Prostate gland (tissue), 2 donors: ENCODE results near the gene KAZN. TPM values are rescaled to one million over a fixed set of nuclear protein-coding genes. Genes with fewer than 3 reads are reported as not detected.
A peak's percentile ranks its signal among the peaks of the same experiment; 100 is the strongest.

Experiments
- DNase-seq: peaks from one replicate; pipeline ENCODE4 v3.0.0-alpha.2; 2019; ENCODE audit warnings: low spot score
- H3K27ac ChIP-seq, 2 donors: fragments of 200-600 bp; sonication (generic); 2 replicates each; pipeline ENCODE4 v1.5.1; 2017 to 2019
- H3K27me3 ChIP-seq: fragments of 200-600 bp; sonication (generic); replicated peaks from 2 replicates; pipeline ENCODE4 v1.5.1; 2019; ENCODE audit not compliant: insufficient read depth
- H3K36me3 ChIP-seq, 2 donors: fragments of 200-600 bp; sonication (generic); 1 replicate in 1 of 2; 2 replicates in 1 of 2; pipeline versions ENCODE4 v1.5.1 to v1.8.1; 2017 to 2019
- H3K4me1 ChIP-seq: fragments of 200-600 bp; sonication (generic); replicated peaks from 2 replicates; pipeline ENCODE4 v1.5.1; 2019
- H3K4me3 ChIP-seq, 2 donors: fragments of 200-600 bp; sonication (generic); 2 replicates each; pipeline ENCODE4 v1.5.1; 2017 to 2019
- H3K9me3 ChIP-seq: fragments of 200-600 bp; sonication (generic); 2 replicates; pipeline ENCODE4 v1.5.1; 2017
- CTCF ChIP-seq, 4 experiments: fragments of 200-600 bp in 2 of 4; fragments of 450-650 bp in 2 of 4; sonication (generic) in 2 of 4; IDR thresholded peaks; 1 replicate in 3 of 4; 2 replicates in 1 of 4; pipeline ENCODE4 v1.5.1; 2016 to 2019; ENCODE audit warnings: antibody characterized with exemption in 4 of 4, mild to moderate bottlenecking in 2 of 4, moderate library complexity in 2 of 4
- POLR2A ChIP-seq: fragments of 450-650 bp; IDR thresholded peaks from one replicate; pipeline ENCODE4 v1.6.1; 2016; ENCODE audit warnings: antibody characterized with exemption, mild to moderate bottlenecking
- POLR2AphosphoS5 ChIP-seq: sonication (generic); formaldehyde crosslinking; IDR thresholded peaks from one replicate; pipeline ENCODE4 v1.6.1; 2017; ENCODE audit warnings: antibody characterized with exemption
- WGBS: methylation state at CpG from one replicate; pipeline ENCODE4 v1.1.5; 2018; 5-methylcytosine and 5-hydroxymethylcytosine counted together
- intact Hi-C: fragments of 100-400 bp; cut with DNase I; formaldehyde crosslinking; loops from one replicate; pipeline ENCODE4 v1.14.2; 2022
- total RNA-seq, 2 donors: library from RNA; depleted of rRNA; stranded (reverse); fragments of >200 nt; gene quantifications; one replicate each; pipeline ENCODE4 v1.1.0, GENCODE V29; 2016

Gene KAZN
- total RNA-seq, 2 donors from 2014 or later: 8.3 to 12.7 TPM

GRCh38 chr1:14914351-14914988 is 316.0 kb downstream of the KAZN start:
- H3K27me3 ChIP-seq: no peaks in the 10 kb centered on the region
- no peak for DNase-seq
- no peak for TF ChIP-seq CTCF (IDR thresholded peaks at IDR 0.05)
- no peak for TF ChIP-seq POLR2AphosphoS5
- TF ChIP-seq POLR2A: no peak
- 79% methylated on average over 11 of the region's 11 CpGs for WGBS
- no peak overlapping the region for H3K4me3 ChIP-seq
- no peaks in the 10 kb centered on the region for H3K4me1 ChIP-seq
- no peaks in the 10 kb centered on the region for H3K9me3 ChIP-seq
- intact Hi-C loops: no loop called here
- peak overlapping the region; percentile 68 to 75 for H3K27ac ChIP-seq
- no peaks in the 10 kb centered on the region for H3K36me3 ChIP-seq

- 56% methylated on average over 9 of the region's 9 CpGs for WGBS
- peak; percentile 37 for DNase-seq
- TF ChIP-seq CTCF (IDR thresholded peaks at IDR 0.05): peak; percentile 60 to 74 (median 68)
- no peak for TF ChIP-seq POLR2AphosphoS5
These were observed 317.0 kb downstream of the KAZN start for GRCh38 chr1:14915356-14916054.

GRCh38 chr1:14919289-14919688 is 320.8 kb downstream of the KAZN start:
- no peak overlapping the region for H3K27ac ChIP-seq
- TF ChIP-seq CTCF (IDR thresholded peaks at IDR 0.05) (no peak), POLR2A (no peak), POLR2AphosphoS5 (no peak)
- H3K4me1 ChIP-seq: no peaks in the 10 kb centered on the region
- no peaks in the 10 kb centered on the region for H3K36me3 ChIP-seq
- no peak for DNase-seq
- no peaks in the 10 kb centered on the region for H3K27me3 ChIP-seq
- H3K9me3 ChIP-seq: no peaks in the 10 kb centered on the region
- intact Hi-C loops: no loop called here
- 96% methylated on average over 10 of the region's 10 CpGs for WGBS
- H3K4me3 ChIP-seq: no peak overlapping the region

More at GRCh38 chr1:14915356-14916054, 317.0 kb downstream of the KAZN start:
- no peaks in the 10 kb centered on the region for H3K36me3 ChIP-seq
- intact Hi-C loops: no loop called here
- H3K27ac ChIP-seq: no peak overlapping the region
- no peaks in the 10 kb centered on the region for H3K27me3 ChIP-seq
- H3K4me1 ChIP-seq: no peaks in the 10 kb centered on the region
- no peaks in the 10 kb centered on the region for H3K9me3 ChIP-seq
- no peak overlapping the region for H3K4me3 ChIP-seq

GRCh38 chr1:14919751-14920150 is 321.3 kb downstream of the KAZN start:
- intact Hi-C loops: no loop called here
- DNase-seq: no peak
- H3K27me3 ChIP-seq: no peaks in the 10 kb centered on the region
- no peaks in the 10 kb centered on the region for H3K4me1 ChIP-seq
- no peaks in the 10 kb centered on the region for H3K36me3 ChIP-seq
- no peaks in the 10 kb centered on the region for H3K9me3 ChIP-seq
- H3K27ac ChIP-seq: no peak overlapping the region
- no peak overlapping the region for H3K4me3 ChIP-seq
- TF ChIP-seq POLR2A (no peak), CTCF (IDR thresholded peaks at IDR 0.05) (no peak), POLR2AphosphoS5 (no peak)
- whole genome bisulfite sequencing: 62% methylated on average over 5 of the region's 5 CpGs

GRCh38 chr1:14921057-14921456 is 322.6 kb downstream of the KAZN start:
- no peak for DNase-seq
- no peak overlapping the region for H3K4me3 ChIP-seq
- H3K27ac ChIP-seq: no peak overlapping the region
- intact Hi-C loops: no loop called here
- TF ChIP-seq POLR2A (no peak), CTCF (IDR thresholded peaks at IDR 0.05) (no peak), POLR2AphosphoS5 (no peak)
- H3K9me3 ChIP-seq: no peaks in the 10 kb centered on the region
- H3K27me3 ChIP-seq: no peaks in the 10 kb centered on the region
- H3K36me3 ChIP-seq: no peaks in the 10 kb centered on the region
- H3K4me1 ChIP-seq: no peaks in the 10 kb centered on the region
- WGBS: 47% methylated on average over 7 of the region's 7 CpGs
